WTC11 (cell line): ENCODE data around the gene MDFIC. TPM values are rescaled to one million over a fixed set of nuclear protein-coding genes. Genes with fewer than 3 reads are reported as not detected.

Experiments used
- ATAC-seq: fragments of 200-7000 bp; cut with Tn5 transposase; 2 replicates; pipeline ENCODE4 v1.10.0; 2021; ENCODE audit warnings: mild to moderate bottlenecking, moderate library complexity
- CTCF ChIA-PET: fragments of 300-600 bp; sonication (Branson Sonifier 250); formaldehyde crosslinking; loops from one replicate; lab custom pipeline; 2021; ENCODE audit warnings: antibody characterized with exemption; lab: Charles Lee
- POLR2A ChIA-PET: fragments of 350-600 bp; sonication (Branson Sonifier 250); formaldehyde crosslinking; loops from one replicate; lab custom pipeline; 2021; ENCODE audit warnings: antibody characterized with exemption; lab: Charles Lee
- DNase-seq: peaks from one replicate; pipeline ENCODE4 v3.0.0; 2021; ENCODE audit warnings: low spot score
- H3K27ac Mint-ChIP-seq: 2 replicates; pipeline ENCODE4 v1.8.0; 2021; ENCODE audit warnings: mixed read lengths
- H3K27me3 Mint-ChIP-seq: 2 replicates; pipeline ENCODE4 v1.8.0; 2021; ENCODE audit warnings: low read depth, mild to moderate bottlenecking, moderate library complexity, mixed read lengths
- H3K36me3 Mint-ChIP-seq: 2 replicates; pipeline ENCODE4 v1.8.0; 2021; ENCODE audit warnings: mixed read lengths
- H3K4me1 Mint-ChIP-seq: 2 replicates; pipeline ENCODE4 v1.8.0; 2022; ENCODE audit warnings: mixed read lengths
- H3K4me3 Mint-ChIP-seq: 2 replicates; pipeline ENCODE4 v1.8.0; 2021; ENCODE audit warnings: mild to moderate bottlenecking, moderate library complexity, mixed read lengths
- H3K9me3 Mint-ChIP-seq: 2 replicates; pipeline ENCODE4 v1.8.0; 2021; ENCODE audit warnings: mixed read lengths
- ATF1 ChIP-seq: sonication (generic); formaldehyde crosslinking; IDR thresholded peaks from 2 replicates; pipeline ENCODE4 v1.8.1; 2023; ENCODE audit warnings: mild to moderate bottlenecking, moderate library complexity, missing genetic modification reagents
- CREB1 ChIP-seq: sonication (generic); formaldehyde crosslinking; IDR thresholded peaks from 2 replicates; pipeline ENCODE4 v1.8.0; 2023; ENCODE audit warnings: mild to moderate bottlenecking, missing genetic modification reagents
- CTCF ChIP-seq: fragments of 200-600 bp; IDR thresholded peaks from 2 replicates; pipeline ENCODE4 v1.8.0; 2022; ENCODE audit warnings: antibody characterized with exemption
- E2F5 ChIP-seq: sonication (generic); formaldehyde crosslinking; IDR thresholded peaks from 2 replicates; pipeline ENCODE4 v1.8.1; 2022; ENCODE audit warnings: mild to moderate bottlenecking, moderate library complexity, missing genetic modification reagents
- GTF2I ChIP-seq: fragments of 250-450 bp; sonication (Bioruptor Pico); conservative IDR thresholded peaks from 2 replicates; pipeline ENCODE4 v1.4.0; 2021; ENCODE audit warnings: mild to moderate bottlenecking
- IRF1 ChIP-seq: sonication (generic); formaldehyde crosslinking; IDR thresholded peaks from 2 replicates; pipeline ENCODE4 v1.8.0; 2023; ENCODE audit warnings: missing genetic modification reagents
- MAX ChIP-seq: sonication (generic); formaldehyde crosslinking; IDR thresholded peaks from 2 replicates; pipeline ENCODE4 v1.8.0; 2022; ENCODE audit warnings: mild to moderate bottlenecking, missing genetic modification reagents
- NFYB ChIP-seq: sonication (generic); formaldehyde crosslinking; conservative IDR thresholded peaks from 2 replicates; pipeline ENCODE4 v1.8.0; 2022; ENCODE audit warnings: low read depth, missing genetic modification reagents
- NR2C2 ChIP-seq: sonication (generic); formaldehyde crosslinking; IDR thresholded peaks from 2 replicates; pipeline ENCODE4 v1.8.0; 2022; ENCODE audit warnings: mild to moderate bottlenecking, missing genetic modification reagents
- RELA ChIP-seq: sonication (generic); formaldehyde crosslinking; IDR thresholded peaks from 2 replicates; pipeline ENCODE4 v1.8.1; 2022; ENCODE audit warnings: missing genetic modification reagents, mild to moderate bottlenecking, borderline replicate concordance
- RORB ChIP-seq: fragments of 250-450 bp; sonication (Bioruptor Pico); IDR thresholded peaks from 2 replicates; pipeline ENCODE4 v1.9.0; 2021; ENCODE audit warnings: mild to moderate bottlenecking
- SP1 ChIP-seq: sonication (generic); formaldehyde crosslinking; conservative IDR thresholded peaks from 2 replicates; pipeline ENCODE4 v1.8.1; 2022; ENCODE audit warnings: missing genetic modification reagents
- USF1 ChIP-seq: sonication (generic); formaldehyde crosslinking; IDR thresholded peaks from 2 replicates; pipeline ENCODE4 v1.8.0; 2022; ENCODE audit warnings: mild to moderate bottlenecking, missing genetic modification reagents
- USF2 ChIP-seq: sonication (generic); formaldehyde crosslinking; IDR thresholded peaks from 2 replicates; pipeline ENCODE4 v1.8.1; 2023; ENCODE audit warnings: mild to moderate bottlenecking, missing genetic modification reagents, moderate library complexity
- ZNF138 ChIP-seq: sonication (generic); formaldehyde crosslinking; conservative IDR thresholded peaks from 2 replicates; pipeline ENCODE4 v1.8.1; 2022; ENCODE audit warnings: mild to moderate bottlenecking, moderate library complexity, missing genetic modification reagents
- ZNF219 ChIP-seq: sonication (generic); formaldehyde crosslinking; IDR thresholded peaks from 2 replicates; pipeline ENCODE4 v1.8.0; 2023; ENCODE audit warnings: missing genetic modification reagents, mild to moderate bottlenecking, borderline replicate concordance
- ZNF281 ChIP-seq: sonication (generic); formaldehyde crosslinking; IDR thresholded peaks from 2 replicates; pipeline ENCODE4 v1.8.0; 2023; ENCODE audit warnings: mild to moderate bottlenecking, missing genetic modification reagents
- ZNF416 ChIP-seq: fragments of 250-450 bp; sonication (Bioruptor Pico); IDR thresholded peaks from 2 replicates; pipeline ENCODE4 v1.9.0; 2021; ENCODE audit warnings: mild to moderate bottlenecking, inconsistent platforms
- ZNF423 ChIP-seq: fragments of 250-450 bp; sonication (Bioruptor Pico); IDR thresholded peaks from 2 replicates; pipeline ENCODE4 v2.1.2; 2022; ENCODE audit warnings: mild to moderate bottlenecking, moderate library complexity
- ZSCAN18 ChIP-seq: fragments of 250-450 bp; sonication (Bioruptor Pico); IDR thresholded peaks from 2 replicates; pipeline ENCODE4 v2.1.2; 2022; ENCODE audit warnings: mild to moderate bottlenecking, moderate library complexity
- total RNA-seq: library from RNA; stranded (reverse); gene quantifications from 3 replicates; pipeline ENCODE4 v1.2.3, GENCODE V29; 2021

The MDFIC gene
- total RNA-seq, 1 experiment from 2014 or later = 8.4 TPM

- CTCF ChIA-PET = no interaction called here
Measured at GRCh38 chr7:114919587-114919986, 2.3 kb upstream of the MDFIC start.

More at GRCh38 chr7:114919587-114919986, 2.3 kb upstream of the MDFIC start:
- Mint-ChIP-seq H3K36me3 (no peaks in the 10 kb centered on the region), H3K9me3 (no peaks in the 10 kb centered on the region), H3K4me3 (no peak overlapping the region), H3K27me3 (peaks cover 10% of the 10 kb centered on the region), H3K4me1 (peaks cover 28% of the 10 kb centered on the region), H3K27ac (no peak overlapping the region)
- TF ChIP-seq E2F5 (CRISPR knock-in tag) (no peak), USF1 (no peak), NFYB (CRISPR knock-in tag) (no peak), IRF1 (no peak), ZNF138 (CRISPR knock-in tag) (no peak), CTCF (no peak), NR2C2 (CRISPR knock-in tag) (no peak), ZNF423 (no peak), ZSCAN18 (CRISPR knock-in tag) (no peak), RELA (CRISPR knock-in tag) (no peak), MAX (CRISPR knock-in tag) (no peak), ATF1 (CRISPR knock-in tag) (no peak), ZNF281 (CRISPR knock-in tag) (no peak), RORB (no peak), ZNF416 (no peak), USF2 (no peak), GTF2I (CRISPR knock-in tag) (no peak), CREB1 (CRISPR knock-in tag) (no peak), ZNF219 (CRISPR knock-in tag) (no peak), SP1 (CRISPR knock-in tag) (no peak)
- POLR2A ChIA-PET = interaction anchor here (0.6 kb wide), 1 partner anchor 30 kb away, joined by 4 read pairs; no protein-coding TSS in a partner anchor
- no peak for DNase-seq
- ATAC-seq = no peak
